ENCODE results near the gene LRRC7. TPM values are rescaled to one million over a fixed set of nuclear protein-coding genes. Genes with fewer than 3 reads are reported as not detected.
A peak's percentile ranks its signal among the peaks of the same experiment; 100 is the strongest.

The LRRC7 gene
- total RNA-seq, 4 donors from 2014 or later = under 0.01 TPM; not detected in 3

DNA sequence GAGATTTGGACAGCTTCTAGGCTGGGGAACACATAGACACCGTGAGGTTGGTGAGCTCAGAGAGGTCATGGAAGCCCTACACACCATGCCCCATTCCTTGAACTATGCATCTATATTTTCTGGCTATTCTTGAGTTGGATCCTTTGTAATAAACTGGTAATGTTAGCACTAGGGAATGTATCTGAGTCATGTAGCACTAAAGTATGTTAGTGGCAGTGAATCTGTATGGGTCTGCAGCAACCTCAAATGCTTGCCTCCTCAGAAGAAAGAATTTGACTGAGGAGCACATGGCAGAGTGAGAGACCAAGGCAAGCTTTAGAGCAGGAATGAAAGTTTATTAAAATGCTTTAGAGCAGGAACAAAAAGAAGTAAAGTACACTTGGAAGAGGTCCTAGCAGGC lies 43.7 kb upstream of the LRRC7 start:
- Histone ChIP-seq H3K9me3 (no peaks in the 10 kb centered on the region), H3K4me3 (no peak overlapping the region), H3K36me3 (no peaks in the 10 kb centered on the region), H3K27ac (no peak overlapping the region), H3K27me3 (no peaks in the 10 kb centered on the region), H3K4me1 (peaks cover 0 to 10% (median 0%) of the 10 kb centered on the region in 3 donors)
- TF ChIP-seq, protein P1, sequence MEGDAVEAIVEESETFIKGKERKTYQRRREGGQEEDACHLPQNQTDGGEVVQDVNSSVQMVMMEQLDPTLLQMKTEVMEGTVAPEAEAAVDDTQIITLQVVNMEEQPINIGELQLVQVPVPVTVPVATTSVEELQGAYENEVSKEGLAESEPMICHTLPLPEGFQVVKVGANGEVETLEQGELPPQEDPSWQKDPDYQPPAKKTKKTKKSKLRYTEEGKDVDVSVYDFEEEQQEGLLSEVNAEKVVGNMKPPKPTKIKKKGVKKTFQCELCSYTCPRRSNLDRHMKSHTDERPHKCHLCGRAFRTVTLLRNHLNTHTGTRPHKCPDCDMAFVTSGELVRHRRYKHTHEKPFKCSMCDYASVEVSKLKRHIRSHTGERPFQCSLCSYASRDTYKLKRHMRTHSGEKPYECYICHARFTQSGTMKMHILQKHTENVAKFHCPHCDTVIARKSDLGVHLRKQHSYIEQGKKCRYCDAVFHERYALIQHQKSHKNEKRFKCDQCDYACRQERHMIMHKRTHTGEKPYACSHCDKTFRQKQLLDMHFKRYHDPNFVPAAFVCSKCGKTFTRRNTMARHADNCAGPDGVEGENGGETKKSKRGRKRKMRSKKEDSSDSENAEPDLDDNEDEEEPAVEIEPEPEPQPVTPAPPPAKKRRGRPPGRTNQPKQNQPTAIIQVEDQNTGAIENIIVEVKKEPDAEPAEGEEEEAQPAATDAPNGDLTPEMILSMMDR (IDR thresholded peaks at IDR 0.05) = no peak
- no peak for TF ChIP-seq POLR2A (IDR thresholded peaks at IDR 0.05)
- no peak for DNase-seq
- intact Hi-C loops (cut with DNase I) = no loop called here
- WGBS, 2 donors = 77 to 83% methylated on average over 1 of the region's 1 CpG

DNA sequence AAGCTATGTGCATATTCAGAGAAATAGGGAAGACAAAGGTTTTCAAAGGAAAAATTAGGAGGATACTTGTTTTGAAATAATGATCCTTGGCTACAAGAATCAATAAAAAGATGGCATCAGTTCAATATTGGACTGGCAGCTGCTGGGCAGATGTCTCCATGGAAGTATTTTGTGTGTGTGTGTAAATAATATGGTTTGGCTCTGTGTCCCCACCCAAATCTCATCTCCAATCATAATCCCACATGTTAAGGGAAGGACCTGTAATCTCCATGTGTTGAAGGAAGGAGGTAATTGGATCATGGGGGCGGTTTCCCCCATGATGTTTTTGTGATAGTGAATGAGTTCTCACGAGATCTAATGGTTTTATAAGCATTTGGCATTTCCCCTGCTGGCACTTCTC lies 40.4 kb upstream of the LRRC7 start:
- no peaks in the 10 kb centered on the region for H3K36me3 ChIP-seq
- no peaks in the 10 kb centered on the region for H3K27me3 ChIP-seq
- TF ChIP-seq, protein P1 (IDR thresholded peaks at IDR 0.05) = no peak
- TF ChIP-seq POLR2A (IDR thresholded peaks at IDR 0.05) = no peak
- DNase-seq = no peak
- no peaks in the 10 kb centered on the region for H3K9me3 ChIP-seq
- H3K27ac ChIP-seq = no peak overlapping the region
- peaks cover 0 to 13% (median 0%) of the 10 kb centered on the region in 3 donors for H3K4me1 ChIP-seq
- H3K4me3 ChIP-seq = no peak overlapping the region
- 55 to 83% methylated on average over 2 of the region's 2 CpGs for WGBS, 2 donors
- intact Hi-C loops (cut with DNase I) = no loop called here

DNA sequence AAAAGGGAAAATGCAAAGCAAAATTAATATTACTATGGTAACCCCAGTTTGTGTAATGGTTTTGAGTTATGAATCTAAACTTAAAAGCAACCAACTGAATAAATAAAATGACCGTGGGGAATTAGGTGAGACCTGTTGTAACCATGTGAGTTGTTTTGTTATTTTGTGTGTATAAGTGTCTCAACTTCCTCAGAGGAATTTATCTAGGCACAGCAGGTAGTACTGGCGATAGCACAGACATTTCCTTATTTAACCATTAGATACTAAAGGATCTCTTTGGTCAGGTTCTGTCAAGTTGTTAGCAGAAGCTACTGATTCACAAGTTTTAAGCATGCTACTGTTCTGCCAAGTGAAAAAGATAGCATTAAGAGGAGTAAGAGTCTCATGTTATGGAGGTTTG lies 39.3 kb upstream of the LRRC7 start:
- intact Hi-C loops (cut with DNase I) = no loop called here
- no peaks in the 10 kb centered on the region for H3K36me3 ChIP-seq
- H3K27ac ChIP-seq = peak overlapping the region in 1 of 4 donors; percentile 33
- WGBS, 2 donors = 46 to 52% methylated on average over 2 of the region's 2 CpGs
- H3K4me3 ChIP-seq = no peak overlapping the region
- H3K4me1 ChIP-seq = peaks cover 0 to 21% (median 0%) of the 10 kb centered on the region in 3 donors
- no peaks in the 10 kb centered on the region for H3K27me3 ChIP-seq
- TF ChIP-seq, protein P1 (IDR thresholded peaks at IDR 0.05) = no peak
- TF ChIP-seq POLR2A (IDR thresholded peaks at IDR 0.05) = no peak
- DNase-seq = no peak
- no peaks in the 10 kb centered on the region for H3K9me3 ChIP-seq

DNA sequence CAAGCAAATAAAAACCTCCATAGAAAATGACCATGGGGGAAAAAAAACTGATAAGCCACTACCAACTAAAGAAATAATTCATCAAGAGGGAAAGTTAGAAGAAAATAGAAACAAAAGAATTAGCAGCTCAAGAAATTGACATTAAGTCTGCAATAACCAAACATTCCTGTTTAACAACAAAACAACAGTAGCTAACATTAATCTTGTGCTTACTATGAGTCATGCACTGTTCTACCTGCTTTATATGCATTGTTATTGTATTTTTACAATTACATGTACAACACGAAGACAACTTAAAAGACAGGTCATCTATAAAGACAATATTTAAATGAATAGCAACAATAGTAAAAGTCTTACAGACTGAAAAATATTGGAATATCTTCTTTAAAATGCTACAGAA lies 34.4 kb upstream of the LRRC7 start:
- intact Hi-C loops (cut with DNase I) = no loop called here
- no peak overlapping the region for H3K4me3 ChIP-seq
- WGBS, 2 donors = 36 to 70% methylated on average over 1 of the region's 1 CpG
- H3K9me3 ChIP-seq = no peaks in the 10 kb centered on the region
- DNase-seq = no peak
- peaks cover 0 to 36% (median 0%) of the 10 kb centered on the region in 3 donors for H3K4me1 ChIP-seq
- H3K36me3 ChIP-seq = no peaks in the 10 kb centered on the region
- H3K27me3 ChIP-seq = no peaks in the 10 kb centered on the region
- H3K27ac ChIP-seq = no peak overlapping the region
- no peak for TF ChIP-seq POLR2A (IDR thresholded peaks at IDR 0.05)
- TF ChIP-seq, protein P1 (IDR thresholded peaks at IDR 0.05) = no peak

DNA sequence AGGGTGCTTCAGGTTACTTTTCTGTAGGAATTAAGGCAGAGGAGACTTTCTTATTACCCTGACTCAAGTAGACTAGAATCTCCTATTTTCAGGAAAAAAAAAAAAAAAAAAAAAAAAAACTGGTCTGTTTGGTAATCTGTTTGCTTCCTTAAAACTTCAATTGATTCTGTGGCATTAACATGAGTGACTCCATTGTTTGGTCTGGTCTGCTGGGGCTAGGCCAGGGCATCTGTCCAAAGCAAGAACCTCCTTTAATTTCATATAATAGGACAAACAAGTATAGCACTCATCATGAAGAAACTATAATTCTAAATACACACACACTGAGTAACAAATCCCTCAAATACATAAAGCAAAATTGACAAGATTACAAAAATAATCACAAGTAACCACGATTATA lies 32.9 kb upstream of the LRRC7 start:
- TF ChIP-seq, protein P1 (IDR thresholded peaks at IDR 0.05) = no peak
- no peak for TF ChIP-seq POLR2A (IDR thresholded peaks at IDR 0.05)
- DNase-seq = no peak
- intact Hi-C loops (cut with DNase I) = no loop called here
- Histone ChIP-seq H3K4me1 (peaks cover 0 to 26% (median 0%) of the 10 kb centered on the region in 3 donors), H3K9me3 (no peaks in the 10 kb centered on the region), H3K36me3 (no peaks in the 10 kb centered on the region), H3K4me3 (no peak overlapping the region), H3K27me3 (no peaks in the 10 kb centered on the region), H3K27ac (no peak overlapping the region)
- WGBS, 2 donors = 21 to 38% methylated on average over 1 of the region's 1 CpG

Data from esophagus squamous epithelium (tissue), 5 donors.